Activated T-helper 9 cell treated with anti-CD3 and anti-CD28 coated beads, Interleukin-2, amount 50 U/mL, for 16 hours (primary cell): Measurements from ENCODE around the gene PRDM12.

Experiments used
- DNase-seq: peaks from one replicate; pipeline ENCODE4 v3.0.0-alpha.2; 2020; ENCODE audit warnings: low read depth

The PRDM12 gene

GRCh38 chr9:130689937-130690700 is 25.7 kb downstream of the PRDM12 start:
- no peak for DNase-seq

GRCh38 chr9:130692321-130692720 is 27.9 kb downstream of the PRDM12 start:
- DNase-seq: no peak

- DNase-seq: no peak
These were observed 28.7 kb downstream of the PRDM12 start for GRCh38 chr9:130693101-130693425.

- DNase-seq: peak; percentile 96
These were observed 29.2 kb downstream of the PRDM12 start, which contains the start of gene EXOSC2 for GRCh38 chr9:130693426-130694191. Gene EXOSC2, plus strand, starts transcription at chr9:130693780. Its CDS starts 12 bp downstream, at chr9:130693792.

GRCh38 chr9:130694205-130694604 is 29.8 kb downstream of the PRDM12 start:
- no peak for DNase-seq

- no peak for DNase-seq
These were observed 31.8 kb downstream of the PRDM12 start for GRCh38 chr9:130696139-130696650.

- DNase-seq: no peak
These were observed 32.6 kb downstream of the PRDM12 start for GRCh38 chr9:130696996-130697395.

- DNase-seq: no peak
These were observed 34.1 kb downstream of the PRDM12 start for GRCh38 chr9:130698514-130698913.

GRCh38 chr9:130699047-130699446 is 34.7 kb downstream of the PRDM12 start:
- DNase-seq: no peak

- peak; percentile 58 for DNase-seq
These were observed 36.9 kb downstream of the PRDM12 start for GRCh38 chr9:130701059-130702022.

GRCh38 chr9:130703501-130703900 is 39.1 kb downstream of the PRDM12 start:
- no peak for DNase-seq

GRCh38 chr9:130707225-130707976 is 43.0 kb downstream of the PRDM12 start:
- peak; percentile 60 for DNase-seq

GRCh38 chr9:130710822-130711352 is 46.5 kb downstream of the PRDM12 start:
- DNase-seq: no peak

- no peak for DNase-seq
These were observed 47.1 kb downstream of the PRDM12 start for GRCh38 chr9:130711469-130711868.

- DNase-seq: peak; percentile 92
These were observed 48.3 kb downstream of the PRDM12 start for GRCh38 chr9:130712564-130713285.

GRCh38 chr9:130713286-130713960 is 49.0 kb downstream of the PRDM12 start:
- no peak for DNase-seq

GRCh38 chr9:130714586-130715110 is 50.3 kb downstream of the PRDM12 start:
- no peak for DNase-seq

- no peak for DNase-seq
These were observed 50.9 kb downstream of the PRDM12 start for GRCh38 chr9:130715270-130715669.

GRCh38 chr9:130718562-130718961 is 54.2 kb downstream of the PRDM12 start:
- no peak for DNase-seq
